Endothelial cell of umbilical vein (primary cell): ENCODE results near the gene SEMA3G.

ENCODE experiments used
- EZH2 ChIP-seq: IDR thresholded peaks from 2 replicates; pipeline ENCODE4 v1.6.1; 2012; ENCODE audit warnings: borderline replicate concordance, low read depth, mild to moderate bottlenecking, moderate library complexity, low read length, inconsistent platforms; ENCODE audit not compliant: severe bottlenecking
- FOS ChIP-seq: IDR thresholded peaks from 2 replicates; pipeline ENCODE4 v1.6.1; 2011; ENCODE audit warnings: mild to moderate bottlenecking, low read length, moderate library complexity, borderline replicate concordance; ENCODE audit not compliant: insufficient read depth
- GATA2 ChIP-seq: IDR thresholded peaks from 2 replicates; pipeline ENCODE4 v1.7.0; 2011; ENCODE audit warnings: low read depth, mild to moderate bottlenecking, moderate library complexity, mixed read lengths, low read length; ENCODE audit not compliant: insufficient read length, insufficient read depth
- JUN ChIP-seq: IDR thresholded peaks from 2 replicates; pipeline ENCODE4 v1.6.1; 2011; ENCODE audit warnings: borderline replicate concordance, low read depth; ENCODE audit not compliant: insufficient read length, insufficient read depth
- MAX ChIP-seq: IDR thresholded peaks from 2 replicates; pipeline ENCODE4 v1.6.1; 2011; ENCODE audit not compliant: insufficient read depth, insufficient read length
- POLR2A ChIP-seq: IDR thresholded peaks from 2 replicates; pipeline ENCODE4 v1.6.1; 2012; ENCODE audit warnings: low read depth, mild to moderate bottlenecking, control low read depth, low read length
- POLR2AphosphoS5 ChIP-seq: IDR thresholded peaks from 2 replicates; pipeline ENCODE4 v1.6.1; 2012; ENCODE audit warnings: low read depth, mild to moderate bottlenecking, control low read depth, low read length, moderate library complexity; ENCODE audit not compliant: insufficient read depth
- TF ChIP-seq, protein P1 (sequence below), 2 donors: IDR thresholded peaks; 1 replicate in 1 of 2; 2 replicates in 1 of 2; pipeline ENCODE4 v1.5.1; 2011; ENCODE audit warnings: low read length in 2 of 2, mild to moderate bottlenecking in 2 of 2, moderate library complexity in 2 of 2, control low read depth in 1 of 2, inconsistent platforms in 1 of 2, low read depth in 1 of 2; ENCODE audit not compliant: insufficient read depth in 1 of 2; ENCODE audit errors: extremely low read depth in 1 of 2

DNA sequence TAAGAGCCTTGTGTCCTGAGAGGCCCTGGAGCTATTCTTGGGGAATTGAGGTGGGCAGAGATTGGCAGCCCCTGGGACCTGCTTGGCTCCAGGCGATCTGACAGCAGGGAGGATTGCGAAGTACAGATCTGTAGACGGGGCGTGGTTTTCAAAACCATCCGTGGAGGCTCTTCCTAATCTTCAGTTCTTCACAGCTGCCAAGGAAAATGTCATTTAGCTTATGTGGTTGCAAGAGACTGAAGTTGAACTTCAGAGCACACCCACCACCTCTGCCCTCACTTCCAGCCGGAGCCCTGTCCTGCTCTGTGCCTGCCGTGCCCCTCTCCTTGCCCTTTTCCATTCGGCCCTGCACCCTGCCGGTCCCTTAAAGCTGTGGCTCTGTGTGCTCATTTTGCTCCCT, 23.4 kb upstream of the SEMA3G start:
- TF ChIP-seq EZH2 (no peak), GATA2 (no peak), POLR2AphosphoS5 (no peak), POLR2A (no peak), FOS (no peak), JUN (no peak), MAX (no peak)
- TF ChIP-seq, protein P1, sequence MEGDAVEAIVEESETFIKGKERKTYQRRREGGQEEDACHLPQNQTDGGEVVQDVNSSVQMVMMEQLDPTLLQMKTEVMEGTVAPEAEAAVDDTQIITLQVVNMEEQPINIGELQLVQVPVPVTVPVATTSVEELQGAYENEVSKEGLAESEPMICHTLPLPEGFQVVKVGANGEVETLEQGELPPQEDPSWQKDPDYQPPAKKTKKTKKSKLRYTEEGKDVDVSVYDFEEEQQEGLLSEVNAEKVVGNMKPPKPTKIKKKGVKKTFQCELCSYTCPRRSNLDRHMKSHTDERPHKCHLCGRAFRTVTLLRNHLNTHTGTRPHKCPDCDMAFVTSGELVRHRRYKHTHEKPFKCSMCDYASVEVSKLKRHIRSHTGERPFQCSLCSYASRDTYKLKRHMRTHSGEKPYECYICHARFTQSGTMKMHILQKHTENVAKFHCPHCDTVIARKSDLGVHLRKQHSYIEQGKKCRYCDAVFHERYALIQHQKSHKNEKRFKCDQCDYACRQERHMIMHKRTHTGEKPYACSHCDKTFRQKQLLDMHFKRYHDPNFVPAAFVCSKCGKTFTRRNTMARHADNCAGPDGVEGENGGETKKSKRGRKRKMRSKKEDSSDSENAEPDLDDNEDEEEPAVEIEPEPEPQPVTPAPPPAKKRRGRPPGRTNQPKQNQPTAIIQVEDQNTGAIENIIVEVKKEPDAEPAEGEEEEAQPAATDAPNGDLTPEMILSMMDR (IDR thresholded peaks at IDR 0.05; ENCODE audit: extremely low read depth in 1 of 2, insufficient read depth in 1 of 2, low read depth in 1 of 2, low read length in 2 of 2), result no peak
